Measurements from ENCODE around the gene IL22. TPM values are rescaled to one million over a fixed set of nuclear protein-coding genes. Genes with fewer than 3 reads are reported as not detected.
A peak's percentile ranks its signal among the peaks of the same experiment; 100 is the strongest.

Gene IL22
- not detected for polyA plus RNA-seq (ENCODE audit: insufficient read length)

DNA sequence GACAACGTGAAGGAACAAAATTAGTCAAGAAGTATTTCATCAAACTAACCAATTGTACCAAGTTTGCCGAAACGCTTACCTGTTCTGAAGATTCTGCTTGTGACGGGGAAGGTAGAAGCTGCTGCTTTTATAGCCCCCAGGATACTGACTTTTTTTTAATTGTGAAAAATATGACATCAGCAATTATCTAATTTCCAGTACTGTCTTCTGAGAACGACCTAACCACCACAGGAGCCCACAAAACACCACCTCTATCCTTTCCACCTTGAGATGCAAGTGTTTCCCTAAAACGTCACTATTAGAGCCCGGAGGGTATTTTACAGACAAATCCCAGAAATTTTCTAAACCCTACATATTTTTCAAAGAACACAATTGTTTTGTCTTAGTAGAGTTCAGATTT is at the start of gene IL22:
Gene IL22, minus strand, starts transcription at position 101 of the 400 bp plus-strand sequence. CDS start 156 bp downstream, outside the sequence.
- DNase-seq (ENCODE audit: low read depth) = no peak

GRCh38 chr12:68297929-68298328 is 44.5 kb upstream of the IL22 start:
- no peak for DNase-seq (ENCODE audit: low read depth)

DNA sequence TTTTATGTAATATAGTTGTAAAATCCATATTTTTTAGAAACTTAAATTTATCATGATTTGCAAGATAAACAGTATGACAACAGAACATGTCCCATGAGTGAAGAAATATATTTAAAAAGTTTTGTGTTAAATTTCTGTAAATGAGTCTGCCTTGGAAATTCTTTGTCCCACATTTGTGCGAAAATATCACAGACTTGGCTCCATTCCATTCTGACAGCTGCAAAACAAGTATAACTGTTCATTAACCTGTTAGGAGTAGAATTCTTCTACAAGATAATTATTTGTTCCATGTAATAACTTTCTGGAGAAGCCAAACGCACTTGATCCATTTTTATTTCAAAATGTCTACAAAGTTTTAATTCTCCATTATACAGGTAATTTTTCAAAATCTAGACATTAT is 40.8 kb upstream of the IL22 start:
- peak; percentile 8 for DNase-seq (ENCODE audit: low read depth)

DNA sequence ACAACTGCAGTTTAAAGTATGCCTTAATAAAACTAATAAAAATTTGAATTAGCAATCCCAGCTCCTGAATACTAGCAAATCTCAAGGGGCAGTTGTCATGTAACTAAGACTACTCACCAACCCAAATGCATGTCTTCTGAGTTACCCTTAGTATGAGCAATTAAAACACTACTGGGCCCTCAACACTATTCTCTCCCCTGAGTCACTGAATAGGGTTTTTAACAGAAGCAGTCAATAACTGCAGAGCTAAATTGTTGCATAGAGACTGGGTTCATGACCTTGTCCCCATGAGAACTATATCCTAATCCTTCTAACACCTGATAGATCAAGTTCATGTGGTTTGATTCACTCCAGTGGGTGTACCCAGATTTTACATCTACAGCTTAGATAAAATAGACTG is 39.9 kb upstream of the IL22 start:
- no peak for DNase-seq (ENCODE audit: low read depth)

GRCh38 chr12:68292151-68292943 is 38.9 kb upstream of the IL22 start:
- DNase-seq (ENCODE audit: low read depth) = no peak

DNA sequence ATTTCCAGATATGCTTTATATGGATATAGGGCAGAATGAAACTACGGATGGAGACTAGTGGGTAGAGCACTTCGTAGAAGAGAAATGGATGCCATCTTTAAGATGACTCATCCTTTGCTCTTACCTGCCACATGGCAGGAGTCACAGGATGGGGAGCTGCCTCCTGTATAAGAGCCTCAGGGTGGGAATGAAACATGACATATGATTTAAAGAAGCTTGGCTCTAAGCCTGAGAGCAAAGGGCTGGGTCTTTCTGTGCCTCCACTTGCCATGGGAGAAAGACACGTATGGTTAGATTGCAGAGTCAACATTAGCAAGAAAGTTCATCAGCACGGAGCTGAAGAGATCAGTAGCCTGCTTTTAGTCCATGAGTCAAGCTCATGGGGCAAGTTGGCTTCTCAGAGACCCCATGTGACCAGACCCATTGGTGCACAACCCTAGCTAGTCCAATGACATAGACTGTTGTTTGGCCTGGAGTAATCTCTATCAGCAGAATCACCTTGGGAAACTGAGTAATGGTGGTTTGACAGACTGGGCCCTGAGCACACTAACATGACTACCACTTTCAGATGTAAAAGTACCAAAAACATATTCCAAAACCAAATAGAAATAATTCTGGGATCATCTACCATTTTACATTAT is 38.1 kb upstream of the IL22 start:
- no peak for DNase-seq (ENCODE audit: low read depth)

- DNase-seq (ENCODE audit: low read depth) = no peak
These were observed 36.7 kb upstream of the IL22 start for GRCh38 chr12:68290126-68290525.

- DNase-seq (ENCODE audit: low read depth) = no peak
These were observed 33.7 kb upstream of the IL22 start for GRCh38 chr12:68287106-68287505.

GRCh38 chr12:68286396-68286795 is 33.0 kb upstream of the IL22 start:
- no peak for DNase-seq (ENCODE audit: low read depth)

GRCh38 chr12:68285541-68285940 is 32.1 kb upstream of the IL22 start:
- no peak for DNase-seq (ENCODE audit: low read depth)

DNA sequence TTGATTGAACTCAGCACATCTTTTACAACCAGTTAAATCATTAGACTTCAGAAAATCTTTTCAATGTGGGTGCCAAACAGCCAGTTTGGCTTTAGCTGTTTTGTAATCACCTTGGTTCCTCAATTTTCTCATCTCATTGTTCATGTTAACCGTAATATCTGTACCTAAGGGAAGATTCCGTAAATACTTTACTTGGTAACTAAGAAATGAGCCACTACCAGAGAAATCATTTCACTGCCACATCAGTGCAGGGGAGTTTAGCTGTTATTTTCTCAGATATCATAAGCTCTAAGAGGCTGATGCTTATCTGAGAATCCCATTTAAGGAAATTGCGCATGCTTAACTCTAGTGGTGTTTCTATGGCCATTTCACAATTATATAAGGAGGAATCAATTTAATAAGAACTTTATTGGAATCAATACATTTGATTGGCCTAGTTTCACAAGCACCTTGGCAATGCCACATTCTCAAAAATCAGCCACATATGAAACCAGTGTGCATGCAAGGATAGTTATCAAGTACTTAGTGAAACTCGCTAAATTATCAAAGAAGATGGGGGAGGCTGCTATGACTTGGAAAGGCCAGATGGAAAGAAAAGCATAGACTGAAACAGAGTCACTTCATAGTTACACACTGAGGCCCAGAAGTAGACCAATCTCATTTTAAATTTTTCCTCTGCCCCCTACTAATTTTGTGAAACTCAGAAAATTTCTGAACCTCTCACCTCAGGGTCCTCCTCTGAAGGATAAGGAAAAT is 28.1 kb upstream of the IL22 start:
- no peak for DNase-seq (ENCODE audit: low read depth)

DNA sequence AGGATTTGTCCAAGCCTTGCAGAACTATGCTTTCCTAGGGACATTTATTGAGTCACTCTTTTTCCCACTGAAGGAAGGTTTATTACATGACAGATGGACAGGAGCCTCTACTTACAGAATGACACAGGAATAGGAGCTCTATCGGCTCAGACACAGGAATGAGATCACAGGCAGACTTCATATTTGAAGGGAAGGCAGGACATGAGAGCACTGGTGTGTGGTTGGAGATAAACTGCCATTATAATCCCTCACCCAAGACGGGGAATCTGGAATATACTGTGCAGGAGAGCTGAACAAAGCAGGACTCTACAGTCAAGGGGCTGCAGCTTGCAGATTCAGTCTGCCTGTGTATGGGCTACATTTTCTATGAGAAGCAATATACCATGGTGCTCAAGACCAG is 26.8 kb upstream of the IL22 start:
- DNase-seq (ENCODE audit: low read depth) = no peak

- DNase-seq (ENCODE audit: low read depth) = no peak
These were observed 26.0 kb upstream of the IL22 start for GRCh38 chr12:68279227-68280054.

DNA sequence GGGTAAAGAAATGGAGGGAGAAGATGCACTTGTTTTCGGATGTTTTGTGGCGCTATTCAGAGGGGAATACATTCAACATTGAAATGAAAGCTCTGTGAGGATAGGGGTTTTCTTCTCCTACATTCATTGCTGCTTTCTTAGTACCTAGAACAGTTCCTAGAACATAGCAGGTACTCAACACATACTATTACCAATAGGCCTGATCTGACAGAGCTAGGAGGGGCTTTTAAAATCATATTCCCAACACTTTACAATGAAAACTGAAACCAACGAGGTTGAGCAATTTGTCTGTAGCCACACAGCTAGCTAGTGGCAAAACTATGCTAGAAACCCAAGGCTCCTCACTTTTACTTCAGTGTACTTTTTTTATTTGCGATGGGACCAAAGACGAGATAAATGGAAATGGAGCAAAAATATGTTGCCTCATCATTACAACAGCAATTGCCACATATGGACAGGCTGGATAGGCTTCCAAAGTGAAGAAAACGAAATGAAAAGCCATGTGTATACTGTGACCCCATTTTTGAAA is 23.1 kb upstream of the IL22 start:
- DNase-seq (ENCODE audit: low read depth) = no peak

DNA sequence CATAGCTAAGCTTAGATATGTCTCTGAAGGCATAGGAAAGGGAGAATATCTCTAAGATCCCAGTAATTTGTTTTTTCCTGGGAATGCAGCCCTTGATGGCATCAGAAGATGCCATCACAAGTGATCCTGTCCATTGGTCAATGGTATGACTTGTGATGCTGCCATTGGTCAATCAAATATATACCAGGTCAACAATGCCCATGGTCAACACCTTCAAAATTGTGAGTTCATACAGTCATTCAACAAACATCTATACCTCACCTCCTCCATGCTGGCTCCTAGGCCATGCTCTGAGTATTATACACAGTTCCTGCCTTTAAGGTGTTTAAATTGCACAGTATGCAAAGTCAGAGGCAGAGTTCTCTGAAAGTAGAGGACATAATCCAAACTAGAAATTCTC is 19.3 kb upstream of the IL22 start:
- no peak for DNase-seq (ENCODE audit: low read depth)

DNA sequence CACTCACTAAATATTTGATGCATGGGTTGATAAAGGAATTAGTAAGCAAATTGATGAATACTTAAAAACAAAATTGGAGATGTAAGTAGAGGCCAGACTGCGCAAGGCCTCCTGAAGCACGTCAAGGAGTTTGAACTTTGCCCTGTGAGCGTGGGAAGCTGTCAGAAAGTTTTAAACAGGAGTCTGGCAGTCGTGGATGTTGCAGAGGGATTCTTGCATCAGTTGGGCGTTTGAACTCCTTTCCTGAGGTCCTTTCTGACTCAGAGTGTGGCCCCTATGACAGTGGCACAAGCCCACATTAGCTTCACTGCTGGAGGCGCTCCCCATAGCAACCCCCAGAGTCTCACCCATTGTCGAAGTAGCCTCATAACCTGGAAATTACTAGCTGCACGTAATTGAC is 17.9 kb upstream of the IL22 start:
- DNase-seq (ENCODE audit: low read depth) = no peak

GRCh38 chr12:68270358-68270757 is 17.0 kb upstream of the IL22 start:
- DNase-seq (ENCODE audit: low read depth) = no peak

DNA sequence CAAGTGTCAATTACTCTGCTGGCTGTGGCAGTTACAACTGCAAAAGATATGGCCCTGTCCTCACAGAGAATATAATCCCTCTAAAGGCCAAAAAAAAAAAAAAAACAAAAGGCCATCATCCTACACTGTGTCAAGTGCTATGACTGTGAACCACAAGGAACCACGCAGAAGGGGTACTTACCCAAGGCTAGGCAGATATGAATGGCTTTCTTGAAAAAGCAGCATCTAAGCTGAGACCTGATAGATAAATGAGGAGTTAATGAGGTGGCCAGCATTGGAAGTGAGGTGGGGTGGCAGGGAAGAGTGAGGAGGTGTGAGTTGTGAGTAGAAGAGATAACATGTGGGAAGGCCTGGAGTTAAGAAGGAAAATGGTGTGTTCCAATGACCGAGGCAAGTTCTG is 16.4 kb upstream of the IL22 start:
- no peak for DNase-seq (ENCODE audit: low read depth)

GRCh38 chr12:68268967-68269366 is 15.6 kb upstream of the IL22 start:
- DNase-seq (ENCODE audit: low read depth) = no peak

GRCh38 chr12:68267892-68268396 is 14.5 kb upstream of the IL22 start:
- no peak for DNase-seq (ENCODE audit: low read depth)

GRCh38 chr12:68264857-68265256 is 11.5 kb upstream of the IL22 start:
- no peak for DNase-seq (ENCODE audit: low read depth)
